GM12875 (cell line): Measurements from ENCODE around the gene STPG4.

ENCODE experiments used
- H3K4me3 ChIP-seq: one replicate; pipeline ENCODE4 v1.5.1; 2011; ENCODE audit warnings: low read depth, low read length, control low read depth
- CTCF ChIP-seq: IDR thresholded peaks from 2 replicates; pipeline ENCODE4 v1.5.1; 2011; ENCODE audit warnings: low read depth, mild to moderate bottlenecking, control low read depth, inconsistent platforms, low read length, moderate library complexity, borderline replicate concordance; ENCODE audit not compliant: insufficient read depth

The STPG4 gene

GRCh38 chr2:47079515-47080412 lies 75.3 kb downstream of the STPG4 start:
- no peak for TF ChIP-seq CTCF
- no peak overlapping the region for H3K4me3 ChIP-seq

GRCh38 chr2:47078541-47079482 lies 76.3 kb downstream of the STPG4 start:
- no peak overlapping the region for H3K4me3 ChIP-seq
- no peak for TF ChIP-seq CTCF

GRCh38 chr2:47077442-47078117 lies 77.5 kb downstream of the STPG4 start:
- no peak overlapping the region for H3K4me3 ChIP-seq
- no peak for TF ChIP-seq CTCF

GRCh38 chr2:47076586-47077441 lies 78.3 kb downstream of the STPG4 start:
- no peak overlapping the region for H3K4me3 ChIP-seq

GRCh38 chr2:47076126-47076506 lies 79.0 kb downstream of the STPG4 start:
- no peak overlapping the region for H3K4me3 ChIP-seq
- TF ChIP-seq CTCF, result no peak

More at GRCh38 chr2:47076586-47077441, 78.3 kb downstream of the STPG4 start:
- no peak for TF ChIP-seq CTCF
